IPS-20b (cell line): ENCODE results near the gene STK10.

Experiments used
- H3K27ac ChIP-seq: one replicate; pipeline ENCODE4 v1.5.1; 2013; ENCODE audit warnings: low read length
- H3K27me3 ChIP-seq: 2 replicates; pipeline ENCODE4 v1.6.1; 2013; ENCODE audit warnings: mild to moderate bottlenecking, low read length, inconsistent platforms; ENCODE audit not compliant: insufficient read depth
- H3K36me3 ChIP-seq: 2 replicates; pipeline ENCODE4 v1.6.1; 2013; ENCODE audit warnings: low read depth, mild to moderate bottlenecking, inconsistent platforms, low read length, moderate library complexity; ENCODE audit not compliant: insufficient read depth
- H3K4me1 ChIP-seq: 2 replicates; pipeline ENCODE4 v1.6.1; 2013; ENCODE audit warnings: mild to moderate bottlenecking, control low read depth, inconsistent platforms, low read length, moderate library complexity; ENCODE audit not compliant: insufficient read depth
- H3K4me3 ChIP-seq: 2 replicates; pipeline ENCODE4 v1.5.1; 2013; ENCODE audit warnings: mild to moderate bottlenecking, low read length, inconsistent platforms
- H3K9ac ChIP-seq: 2 replicates; pipeline ENCODE4 v1.6.1; 2013; ENCODE audit warnings: low read depth, mild to moderate bottlenecking, inconsistent platforms, low read length, moderate library complexity
- H3K9me3 ChIP-seq: 2 replicates; pipeline ENCODE4 v1.6.1; 2013; ENCODE audit warnings: mild to moderate bottlenecking, low read depth, low read length, inconsistent platforms; ENCODE audit not compliant: insufficient read depth

STK10 gene

GRCh38 chr5:172110921-172111851 lies 76.8 kb downstream of the STK10 start:
- Histone ChIP-seq H3K9me3 (no peaks in the 10 kb centered on the region), H3K27me3 (no peaks in the 10 kb centered on the region), H3K4me3 (no peak overlapping the region), H3K27ac (no peak overlapping the region), H3K9ac (no peak overlapping the region), H3K4me1 (peaks cover 5% of the 10 kb centered on the region; the same call in 1 of the 2 replicates), H3K36me3 (peaks cover 5% of the 10 kb centered on the region; the same call in 1 of the 2 replicates)

GRCh38 chr5:172110260-172110815 lies 77.7 kb downstream of the STK10 start:
- Histone ChIP-seq H3K4me1 (peaks cover 5% of the 10 kb centered on the region; the same call in 1 of the 2 replicates), H3K4me3 (no peak overlapping the region), H3K9me3 (no peaks in the 10 kb centered on the region), H3K36me3 (peaks cover under 1% of the 10 kb centered on the region; the same call in 1 of the 2 replicates), H3K27ac (no peak overlapping the region), H3K9ac (no peak overlapping the region), H3K27me3 (no peaks in the 10 kb centered on the region)

GRCh38 chr5:172109749-172110148 lies 78.3 kb downstream of the STK10 start:
- peaks cover 5% of the 10 kb centered on the region; the same call in 1 of the 2 replicates for H3K4me1 ChIP-seq
- H3K4me3 ChIP-seq, result no peak overlapping the region
- H3K27me3 ChIP-seq, result no peaks in the 10 kb centered on the region
- no peak overlapping the region for H3K27ac ChIP-seq
- no peaks in the 10 kb centered on the region for H3K9me3 ChIP-seq
- H3K9ac ChIP-seq, result no peak overlapping the region
- H3K36me3 ChIP-seq, result no peaks in the 10 kb centered on the region

DNA sequence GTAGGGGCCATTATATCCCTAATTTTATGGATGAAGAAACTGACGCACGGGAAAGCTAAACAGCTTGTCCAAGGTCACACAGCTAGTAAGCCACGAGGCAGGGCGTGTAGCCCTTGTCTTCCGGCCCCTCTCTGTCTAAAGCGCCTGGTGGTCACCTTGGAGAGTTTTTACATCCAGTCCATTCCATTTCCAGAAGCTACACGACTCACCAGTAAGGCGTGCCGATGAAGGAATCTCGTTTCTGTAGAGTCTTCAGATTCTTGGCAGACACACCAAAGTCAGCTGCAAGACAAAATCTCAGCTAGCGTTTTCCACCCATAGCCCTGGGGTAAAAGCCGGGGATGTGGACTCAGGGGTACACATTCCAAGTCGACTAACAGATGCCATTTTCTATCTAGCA lies 80.5 kb downstream of the STK10 start:
- Histone ChIP-seq H3K9me3 (no peaks in the 10 kb centered on the region), H3K9ac (no peak overlapping the region), H3K36me3 (no peaks in the 10 kb centered on the region), H3K27ac (no peak overlapping the region), H3K4me1 (peaks cover 24% of the 10 kb centered on the region), H3K27me3 (no peaks in the 10 kb centered on the region), H3K4me3 (no peak overlapping the region)

GRCh38 chr5:172106511-172107356 lies 81.3 kb downstream of the STK10 start:
- Histone ChIP-seq H3K4me3 (peak overlapping the region; percentile 50; the same call in 1 of the 2 replicates), H3K27me3 (no peaks in the 10 kb centered on the region), H3K36me3 (no peaks in the 10 kb centered on the region), H3K9me3 (no peaks in the 10 kb centered on the region), H3K9ac (peak overlapping the region; percentile 10; the same call in 1 of the 2 replicates), H3K27ac (no peak overlapping the region), H3K4me1 (peaks cover 27% of the 10 kb centered on the region)

- no peaks in the 10 kb centered on the region for H3K36me3 ChIP-seq
- no peak overlapping the region for H3K9ac ChIP-seq
- no peaks in the 10 kb centered on the region for H3K27me3 ChIP-seq
These were observed 82.2 kb downstream of the STK10 start for GRCh38 chr5:172105811-172106210.

GRCh38 chr5:172104801-172105701 lies 83.0 kb downstream of the STK10 start:
- Histone ChIP-seq H3K9ac (no peak overlapping the region), H3K4me1 (peaks cover 27% of the 10 kb centered on the region), H3K27ac (no peak overlapping the region), H3K36me3 (no peaks in the 10 kb centered on the region), H3K9me3 (no peaks in the 10 kb centered on the region), H3K27me3 (no peaks in the 10 kb centered on the region), H3K4me3 (no peak overlapping the region)

More at GRCh38 chr5:172105811-172106210, 82.2 kb downstream of the STK10 start:
- Histone ChIP-seq H3K4me3 (no peak overlapping the region), H3K9me3 (no peaks in the 10 kb centered on the region), H3K4me1 (peaks cover 27% of the 10 kb centered on the region), H3K27ac (no peak overlapping the region)

GRCh38 chr5:172104021-172104420 lies 84.0 kb downstream of the STK10 start:
- no peak overlapping the region for H3K9ac ChIP-seq
- no peak overlapping the region for H3K27ac ChIP-seq
- peaks cover 27% of the 10 kb centered on the region for H3K4me1 ChIP-seq
- no peaks in the 10 kb centered on the region for H3K36me3 ChIP-seq
- no peak overlapping the region for H3K4me3 ChIP-seq
- H3K27me3 ChIP-seq, result no peaks in the 10 kb centered on the region
- no peaks in the 10 kb centered on the region for H3K9me3 ChIP-seq

DNA sequence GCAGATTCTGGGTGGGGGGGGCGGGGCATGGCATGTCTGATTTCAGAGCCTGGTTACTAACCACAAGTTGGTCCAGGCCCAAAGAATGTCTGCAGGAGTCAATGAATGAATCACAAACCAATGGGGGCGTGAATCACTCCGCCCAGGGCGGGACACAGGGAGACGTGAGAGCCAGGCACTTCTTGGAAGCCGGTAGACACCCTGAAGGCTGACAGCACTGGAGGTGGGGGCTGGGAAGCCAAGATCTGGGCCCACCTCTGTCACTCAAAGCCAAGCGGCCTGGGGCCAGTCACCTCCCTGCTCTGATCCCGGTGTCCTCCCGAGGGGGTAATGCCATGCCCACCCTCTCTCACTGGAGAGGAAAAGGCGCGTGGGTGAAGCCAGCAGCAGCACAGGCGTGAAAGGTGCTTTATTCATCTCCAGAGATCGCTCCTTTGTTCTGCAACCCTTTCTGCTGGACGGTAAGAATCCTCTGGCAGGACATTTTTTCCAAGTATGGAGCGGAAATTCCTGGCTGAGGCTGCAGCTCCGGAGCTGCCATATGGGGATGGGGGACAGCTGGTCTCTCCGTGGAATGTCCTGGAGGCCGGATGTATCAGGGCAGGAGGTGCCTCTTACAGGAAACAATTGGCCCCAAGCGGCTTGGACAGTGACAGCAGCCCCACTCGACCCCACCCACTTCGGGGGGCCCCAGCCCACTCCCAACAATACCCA lies 85.0 kb downstream of the STK10 start:
- Histone ChIP-seq H3K4me1 (peaks cover 27% of the 10 kb centered on the region), H3K9me3 (no peaks in the 10 kb centered on the region), H3K27me3 (no peaks in the 10 kb centered on the region), H3K27ac (no peak overlapping the region), H3K4me3 (peak overlapping the region; percentile 18; the same call in 1 of the 2 replicates), H3K9ac (peak overlapping the region; percentile 34; the same call in 1 of the 2 replicates), H3K36me3 (no peaks in the 10 kb centered on the region)

DNA sequence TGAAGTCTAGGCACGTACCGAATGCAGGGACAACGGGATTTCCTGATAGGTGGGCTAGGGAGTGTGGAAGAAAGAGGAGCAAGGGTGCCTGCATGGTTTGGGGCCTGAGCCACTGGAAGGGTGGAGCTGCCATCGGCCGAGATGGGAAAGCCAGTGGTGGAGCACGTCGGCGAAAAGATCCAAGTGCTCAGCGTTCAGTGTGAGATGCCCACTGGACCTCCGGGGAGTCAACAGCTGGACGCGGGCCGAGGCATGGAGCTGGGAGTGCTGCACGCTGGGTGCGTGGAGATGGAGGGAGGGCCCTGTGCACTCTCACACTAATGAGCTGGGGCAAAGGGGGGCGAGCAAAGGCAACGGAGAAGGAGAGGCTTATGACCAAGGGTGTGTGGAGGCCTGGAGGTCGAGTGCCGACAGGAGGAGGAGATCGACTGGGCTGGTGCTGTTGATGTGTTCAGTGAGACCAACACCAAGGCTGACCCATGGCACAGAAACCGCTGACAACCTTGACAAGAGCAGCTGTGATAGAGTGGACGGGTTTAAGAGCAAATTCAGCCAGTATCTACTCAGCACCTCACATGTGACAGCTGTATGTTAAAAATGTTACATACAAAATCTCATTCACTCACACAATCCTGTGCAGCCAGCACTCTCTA lies 85.7 kb downstream of the STK10 start:
- Histone ChIP-seq H3K27me3 (no peaks in the 10 kb centered on the region), H3K36me3 (no peaks in the 10 kb centered on the region), H3K4me3 (no peak overlapping the region), H3K4me1 (peaks cover 26% of the 10 kb centered on the region), H3K27ac (no peak overlapping the region), H3K9me3 (no peaks in the 10 kb centered on the region), H3K9ac (no peak overlapping the region)
